H1 (cell line): ENCODE data around the gene RNF13. TPM values are rescaled to one million over a fixed set of nuclear protein-coding genes. Genes with fewer than 3 reads are reported as not detected.

ENCODE experiments used
- CTCF ChIA-PET: fragments of 300-600 bp; sonication (Branson Sonifier 250); formaldehyde crosslinking; loops from one replicate; lab custom pipeline; 2021; ENCODE audit not compliant: partially characterized antibody; lab: Charles Lee
- POLR2A ChIA-PET: fragments of 300-600 bp; sonication (Branson Sonifier 250); formaldehyde crosslinking; loops from one replicate; lab custom pipeline; 2021; ENCODE audit warnings: inconsistent platforms; ENCODE audit not compliant: partially characterized antibody; lab: Charles Lee
- DNase-seq, 2 experiments: peaks; one replicate each; pipeline versions ENCODE4 v3.0.0 to v3.0.0-alpha.2; 2010 to 2022; ENCODE audit warnings: low spot score in 2 of 2, low read depth in 1 of 2, mixed read lengths in 1 of 2
- FAIRE-seq: peaks from 2 replicates; lab custom pipeline; 2011; peaks lifted over from hg19 to GRCh38; lab: Jason Lieb, UNC
- H2AFZ ChIP-seq: 2 replicates; pipeline ENCODE4 v1.8.1; 2012; ENCODE audit warnings: low read length, inconsistent platforms
- H2AK5ac ChIP-seq: 2 replicates; pipeline ENCODE4 v1.6.1; 2013; ENCODE audit warnings: low read depth, low read length
- H2BK120ac ChIP-seq: replicated peaks from 2 replicates; pipeline ENCODE3; 2013; ENCODE audit warnings: low read depth, low read length, inconsistent platforms
- H2BK12ac ChIP-seq: 2 replicates; pipeline ENCODE4 v1.6.1; 2013; ENCODE audit warnings: low read depth, low read length
- H2BK15ac ChIP-seq: 2 replicates; pipeline ENCODE4 v1.6.1; 2013; ENCODE audit warnings: low read length
- H2BK20ac ChIP-seq: 2 replicates; pipeline ENCODE4 v1.6.1; 2013; ENCODE audit warnings: low read length
- H2BK5ac ChIP-seq: 2 replicates; pipeline ENCODE4 v1.6.1; 2013; ENCODE audit warnings: low read depth, low read length
- H3K14ac ChIP-seq: 2 replicates; pipeline ENCODE4 v1.6.1; 2013; ENCODE audit warnings: inconsistent platforms; ENCODE audit not compliant: insufficient read length
- H3K18ac ChIP-seq: 2 replicates; pipeline ENCODE4 v1.6.1; 2013; ENCODE audit warnings: low read length; ENCODE audit errors: extremely low read depth
- H3K23ac ChIP-seq: 2 replicates; pipeline ENCODE4 v1.6.1; 2013; ENCODE audit warnings: inconsistent platforms; ENCODE audit not compliant: insufficient read length
- H3K23me2 ChIP-seq: 2 replicates; pipeline ENCODE4 v1.6.1; 2013; ENCODE audit warnings: low read depth, low read length
- H3K27ac ChIP-seq: 2 replicates; pipeline ENCODE4 v1.6.1; 2011; ENCODE audit warnings: low read depth, low read length, inconsistent platforms
- H3K27me3 ChIP-seq, 4 experiments: replicated peaks in 1 of 4; 1 replicate in 1 of 4; 2 replicates in 3 of 4; pipeline versions ENCODE4 v1.6.1 to v1.8.1; 2011 to 2013; ENCODE audit warnings: low read length in 3 of 4, mild to moderate bottlenecking in 3 of 4, inconsistent platforms in 2 of 4, mixed read lengths in 2 of 4, moderate library complexity in 1 of 4; ENCODE audit not compliant: control insufficient read depth in 3 of 4, insufficient read depth in 3 of 4; ENCODE audit errors: extremely low read depth in 1 of 4
- H3K36me3 ChIP-seq, 4 experiments: 2 replicates each; pipeline versions ENCODE4 v1.6.1 to v1.8.1; 2011 to 2013; ENCODE audit warnings: mild to moderate bottlenecking in 4 of 4, low read length in 3 of 4, moderate library complexity in 2 of 4, control low read depth in 1 of 4, inconsistent platforms in 1 of 4; ENCODE audit not compliant: insufficient read depth in 4 of 4, control insufficient read depth in 2 of 4
- H3K4ac ChIP-seq: replicated peaks from 2 replicates; pipeline ENCODE3; 2013; ENCODE audit warnings: low read length, low read depth, mixed read lengths, inconsistent platforms; ENCODE audit not compliant: insufficient read length
- H3K4me1 ChIP-seq, 4 experiments: replicated peaks in 1 of 4; 1 replicate in 1 of 4; 2 replicates in 3 of 4; pipeline versions ENCODE4 v1.6.1 to v1.8.1; 2011 to 2013; ENCODE audit warnings: low read length in 3 of 4, inconsistent platforms in 2 of 4, mixed read lengths in 1 of 4; ENCODE audit not compliant: insufficient read depth in 4 of 4, control insufficient read depth in 3 of 4
- H3K4me2 ChIP-seq, 2 experiments: 2 replicates each; pipeline versions ENCODE4 v1.6.1 to v1.8.1; 2011 to 2013; ENCODE audit warnings: low read depth in 2 of 2, low read length in 2 of 2, control low read depth in 1 of 2, inconsistent platforms in 1 of 2, mild to moderate bottlenecking in 1 of 2; ENCODE audit not compliant: insufficient read depth in 1 of 2
- H3K4me3 ChIP-seq, 4 experiments: fragments of 200-600, 300-600 bp in 1 of 4; sonication (generic), shearing (Covaris generic), sonication (Bioruptor Twin) in 1 of 4; 2 replicates each; pipeline versions ENCODE4 v1.5.1 to v1.8.1; 2011 to 2016; ENCODE audit warnings: low read length in 4 of 4, low read depth in 3 of 4, control low read depth in 2 of 4, inconsistent platforms in 2 of 4, mild to moderate bottlenecking in 2 of 4, mixed read lengths in 1 of 4, moderate library complexity in 1 of 4; ENCODE audit not compliant: insufficient read depth in 2 of 4; ENCODE audit errors: extremely low read depth in 1 of 4
- H3K56ac ChIP-seq: replicated peaks from 2 replicates; pipeline ENCODE3; 2013; ENCODE audit warnings: low read depth, mild to moderate bottlenecking, mixed read lengths, low read length, inconsistent platforms; ENCODE audit not compliant: insufficient read length
- H3K79me1 ChIP-seq: 2 replicates; pipeline ENCODE4 v1.6.1; 2013; ENCODE audit warnings: low read depth, low read length, control low read depth
- H3K79me2 ChIP-seq, 2 experiments: 2 replicates each; pipeline versions ENCODE4 v1.6.1 to v1.8.1; 2012 to 2013; ENCODE audit warnings: low read length in 2 of 2, mild to moderate bottlenecking in 2 of 2, inconsistent platforms in 1 of 2; ENCODE audit not compliant: insufficient read depth in 2 of 2, control insufficient read depth in 1 of 2
- H3K9ac ChIP-seq, 4 experiments: replicated peaks in 1 of 4; 1 replicate in 1 of 4; 2 replicates in 3 of 4; pipeline versions ENCODE4 v1.6.1 to v1.8.1; 2011 to 2013; ENCODE audit warnings: low read depth in 3 of 4, low read length in 3 of 4, control low read depth in 2 of 4, mild to moderate bottlenecking in 2 of 4, moderate library complexity in 2 of 4, inconsistent platforms in 1 of 4; ENCODE audit errors: extremely low read depth in 1 of 4
- H3K9me3 ChIP-seq, 2 experiments: 2 replicates each; pipeline versions ENCODE4 v1.6.1 to v1.8.1; 2012 to 2013; ENCODE audit warnings: mild to moderate bottlenecking in 2 of 2, moderate library complexity in 2 of 2, control low read depth in 1 of 2, inconsistent platforms in 1 of 2, low read depth in 1 of 2, low read length in 1 of 2, mixed read lengths in 1 of 2; ENCODE audit not compliant: insufficient read depth in 2 of 2
- H4K20me1 ChIP-seq, 2 experiments: replicated peaks in 1 of 2; 2 replicates each; pipeline versions ENCODE3 to v1.8.1; 2011 to 2013; ENCODE audit warnings: inconsistent platforms in 2 of 2, low read length in 2 of 2, mild to moderate bottlenecking in 1 of 2; ENCODE audit not compliant: insufficient read depth in 2 of 2, control insufficient read depth in 1 of 2
- H4K5ac ChIP-seq: 2 replicates; pipeline ENCODE4 v1.6.1; 2013; ENCODE audit warnings: low read length, low read depth, mixed read lengths, inconsistent platforms; ENCODE audit not compliant: insufficient read length
- H4K8ac ChIP-seq: 2 replicates; pipeline ENCODE4 v1.8.0; 2013; ENCODE audit warnings: mild to moderate bottlenecking, moderate library complexity, low read length, inconsistent platforms; ENCODE audit not compliant: insufficient read depth; ENCODE audit errors: extremely low read depth
- H4K91ac ChIP-seq: replicated peaks from 2 replicates; pipeline ENCODE3; 2013; ENCODE audit warnings: low read length, mixed read lengths, inconsistent platforms; ENCODE audit not compliant: insufficient read length
- EGR1 ChIP-seq: IDR thresholded peaks from 2 replicates; pipeline ENCODE4 v1.6.1; 2011; ENCODE audit warnings: low read depth, low read length, borderline replicate concordance
- GABPA ChIP-seq: IDR thresholded peaks from 2 replicates; pipeline ENCODE4 v1.6.1; 2011; ENCODE audit warnings: mild to moderate bottlenecking, low read length, moderate library complexity, borderline replicate concordance; ENCODE audit not compliant: insufficient read depth
- KDM1A ChIP-seq: fragments of 200-600, 300-600 bp; sonication (generic); IDR thresholded peaks from 2 replicates; pipeline ENCODE4 v1.7.1; 2016; ENCODE audit warnings: mild to moderate bottlenecking, low read length, borderline replicate concordance
- SAP30 ChIP-seq: fragments of 300-600 bp; sonication (generic); IDR thresholded peaks from 2 replicates; pipeline ENCODE4 v1.7.1; 2012; ENCODE audit warnings: low read length, moderate library complexity, mild to moderate bottlenecking, inconsistent platforms; ENCODE audit not compliant: insufficient read depth, insufficient replicate concordance
- SP2 ChIP-seq: IDR thresholded peaks from 2 replicates; pipeline ENCODE4 v1.6.1; 2012; ENCODE audit warnings: mild to moderate bottlenecking, low read length, inconsistent platforms
- SP4 ChIP-seq: IDR thresholded peaks from 2 replicates; pipeline ENCODE4 v1.6.1; 2012; ENCODE audit warnings: low read length, inconsistent platforms
- TAF1 ChIP-seq: IDR thresholded peaks from 2 replicates; pipeline ENCODE4 v1.6.1; 2011; ENCODE audit warnings: mild to moderate bottlenecking, low read depth, low read length
- TCF12 ChIP-seq: IDR thresholded peaks from 2 replicates; pipeline ENCODE4 v1.6.1; 2011; ENCODE audit warnings: low read depth, mild to moderate bottlenecking, low read length
- WGBS, 2 experiments: shearing (Covaris generic) in 1 of 2; methylation state at CpG; one replicate each; pipeline versions ENCODE4 v1.1.6 to v1.1.7; 2013 to 2015; ENCODE audit warnings: low lambda C conversion rate in 2 of 2, mixed read lengths in 2 of 2, inconsistent platforms in 1 of 2, low coverage in 1 of 2, missing lambda C conversion rate in 1 of 2; ENCODE audit not compliant: insufficient replicate concordance in 2 of 2, insufficient coverage in 1 of 2, insufficient read length in 1 of 2; ENCODE audit errors: extremely low coverage in 1 of 2, missing lambda C conversion rate in 1 of 2; 5-methylcytosine and 5-hydroxymethylcytosine counted together
- polyA plus RNA-seq, 7 experiments: library from polyadenylated mRNA; depleted of rRNA in 3 of 7; stranded (reverse) in 5 of 7; unstranded in 2 of 7; fragments of >200 nt in 5 of 7; fragments of 200-250 nt in 2 of 7; gene quantifications; 1 replicate in 5 of 7; 2 replicates in 1 of 7; 4 replicates in 1 of 7; pipeline versions ENCODE4 v1.2.1 to v1.2.3, GENCODE V29; 2011 to 2013; ENCODE audit warnings: missing spikeins in 2 of 7, mixed read lengths in 2 of 7
- total RNA-seq: library from RNA; stranded (reverse); fragmentation: NEBNext Ultra II Directional; extraction: Animal tissue kit (Norgen Biotek cat#: 25700); gene quantifications from 2 replicates; pipeline ENCODE4 v1.2.1, GENCODE V29; 2021
- TF ChIP-seq, protein P1 (sequence below): IDR thresholded peaks from 2 replicates; pipeline ENCODE4 v1.6.1; 2011; ENCODE audit warnings: low read length, improper control_type of control experiment

The RNF13 gene
- total and polyA plus RNA-seq, 2 of the 8 experiments (the other 6 are each of a cell fraction or from before 2014, with no cell fraction given) = 19.4 to 35.4 TPM

DNA sequence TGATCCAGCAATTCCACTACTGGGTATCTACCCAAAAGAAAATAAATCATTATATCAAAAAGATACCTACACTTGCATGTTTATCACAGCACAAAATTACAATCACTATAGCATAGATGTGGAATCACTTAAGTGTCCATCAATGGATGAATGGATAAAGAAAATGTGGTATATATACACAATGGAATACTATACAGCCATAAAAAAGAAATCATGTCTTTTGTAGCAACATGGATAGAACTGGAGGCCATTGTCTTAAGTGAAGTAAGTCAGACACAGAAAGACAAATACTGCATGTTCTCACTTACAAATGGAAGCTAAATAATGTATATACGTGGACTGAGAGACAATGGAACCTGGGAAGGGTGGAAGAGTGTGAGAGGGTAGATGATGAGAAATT is 185.9 kb downstream of the RNF13 start:
- Histone ChIP-seq H3K4me1 (no peaks in the 10 kb centered on the region), H4K91ac (no peak overlapping the region), H3K14ac (no peak overlapping the region)
- TF ChIP-seq SP4 (no peak), EGR1 (no peak), KDM1A (peak; percentile 36; the same call in 1 of the 2 replicates), SAP30 (no peak), SP2 (no peak), TAF1 (no peak), GABPA (no peak), TCF12 (no peak)
- TF ChIP-seq, protein P1, sequence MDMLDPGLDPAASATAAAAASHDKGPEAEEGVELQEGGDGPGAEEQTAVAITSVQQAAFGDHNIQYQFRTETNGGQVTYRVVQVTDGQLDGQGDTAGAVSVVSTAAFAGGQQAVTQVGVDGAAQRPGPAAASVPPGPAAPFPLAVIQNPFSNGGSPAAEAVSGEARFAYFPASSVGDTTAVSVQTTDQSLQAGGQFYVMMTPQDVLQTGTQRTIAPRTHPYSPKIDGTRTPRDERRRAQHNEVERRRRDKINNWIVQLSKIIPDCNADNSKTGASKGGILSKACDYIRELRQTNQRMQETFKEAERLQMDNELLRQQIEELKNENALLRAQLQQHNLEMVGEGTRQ = no peak
- TF ChIP-seq, all 59 proteins: peak for 1
- Histone ChIP-seq H3K23me2 (no peaks in the 10 kb centered on the region), H2AK5ac (no peak overlapping the region), H3K4me3 (no peak overlapping the region), H3K79me1 (no peaks in the 10 kb centered on the region), H3K9me3 (0 out of 4 replicates have a peak, but pooled peaks cover 0 to 2% of the 10 kb centered on the region in 2 experiments), H3K4ac (no peak overlapping the region), H2BK20ac (no peak overlapping the region), H3K9ac (no peak overlapping the region), H2BK120ac (no peak overlapping the region), H3K56ac (no peak overlapping the region), H3K27ac (no peak overlapping the region), H4K8ac (no peak overlapping the region), H4K20me1 (no peaks in the 10 kb centered on the region), H4K5ac (no peak overlapping the region), H3K36me3 (no peaks in the 10 kb centered on the region), H2BK12ac (no peak overlapping the region), H3K27me3 (no peaks in the 10 kb centered on the region), H3K18ac (no peak overlapping the region), H3K23ac (no peak overlapping the region), H3K79me2 (no peaks in the 10 kb centered on the region), H3K4me2 (no peak overlapping the region), H2BK15ac (no peak overlapping the region), H2BK5ac (no peak overlapping the region), H2AFZ (no peak overlapping the region)
- WGBS, 2 experiments = 91% methylated on average over 1 of the region's 1 CpG; no CpG with 5 or more reads in 1 of the 2 experiments
- FAIRE-seq (no peak), DNase-seq (no peak)
- ChIA-PET POLR2A (no interaction called here), CTCF (no interaction called here)
